Tibial nerve (tissue), 4 donors: ENCODE measurements around the gene PAK3.

Experiments used
- EP300 ChIP-seq, 2 donors: sonication (generic); formaldehyde crosslinking; IDR thresholded peaks; one replicate each; pipeline ENCODE4 v1.6.1; 2017; ENCODE audit warnings: antibody characterized with exemption in 2 of 2, mild to moderate bottlenecking in 1 of 2
- TF ChIP-seq, protein P1 (sequence below), 5 experiments: fragments of 200-600 bp in 3 of 5; fragments of 450-650 bp in 2 of 5; sonication (generic) in 3 of 5; IDR thresholded peaks; one replicate each; pipeline ENCODE4 v1.5.1; 2016 to 2019; ENCODE audit warnings: antibody characterized with exemption in 5 of 5, mild to moderate bottlenecking in 3 of 5, moderate library complexity in 2 of 5

DNA sequence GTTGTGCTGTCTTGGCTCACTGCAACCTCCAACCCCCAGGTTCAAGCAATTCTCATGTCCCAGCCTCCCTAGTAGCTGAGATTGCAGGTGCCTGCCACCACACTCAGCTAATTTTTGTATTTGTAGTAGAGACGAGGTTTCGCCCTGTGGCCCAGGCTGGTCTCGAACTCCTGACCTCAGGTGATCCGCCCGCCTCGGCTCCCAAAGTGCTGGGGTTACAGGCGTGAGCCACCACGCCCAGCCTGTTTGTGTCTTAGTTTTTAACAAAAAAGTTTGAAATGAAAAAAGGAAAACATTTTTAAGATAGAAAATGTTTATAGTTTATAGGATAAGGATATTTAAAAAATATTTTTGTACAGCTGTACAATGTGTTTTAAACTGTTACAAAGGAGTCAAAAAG is 111.9 kb downstream of the PAK3 start:
- TF ChIP-seq, protein P1, sequence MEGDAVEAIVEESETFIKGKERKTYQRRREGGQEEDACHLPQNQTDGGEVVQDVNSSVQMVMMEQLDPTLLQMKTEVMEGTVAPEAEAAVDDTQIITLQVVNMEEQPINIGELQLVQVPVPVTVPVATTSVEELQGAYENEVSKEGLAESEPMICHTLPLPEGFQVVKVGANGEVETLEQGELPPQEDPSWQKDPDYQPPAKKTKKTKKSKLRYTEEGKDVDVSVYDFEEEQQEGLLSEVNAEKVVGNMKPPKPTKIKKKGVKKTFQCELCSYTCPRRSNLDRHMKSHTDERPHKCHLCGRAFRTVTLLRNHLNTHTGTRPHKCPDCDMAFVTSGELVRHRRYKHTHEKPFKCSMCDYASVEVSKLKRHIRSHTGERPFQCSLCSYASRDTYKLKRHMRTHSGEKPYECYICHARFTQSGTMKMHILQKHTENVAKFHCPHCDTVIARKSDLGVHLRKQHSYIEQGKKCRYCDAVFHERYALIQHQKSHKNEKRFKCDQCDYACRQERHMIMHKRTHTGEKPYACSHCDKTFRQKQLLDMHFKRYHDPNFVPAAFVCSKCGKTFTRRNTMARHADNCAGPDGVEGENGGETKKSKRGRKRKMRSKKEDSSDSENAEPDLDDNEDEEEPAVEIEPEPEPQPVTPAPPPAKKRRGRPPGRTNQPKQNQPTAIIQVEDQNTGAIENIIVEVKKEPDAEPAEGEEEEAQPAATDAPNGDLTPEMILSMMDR (IDR thresholded peaks at IDR 0.05) = no peak
- no peak for TF ChIP-seq EP300 (IDR thresholded peaks at IDR 0.05)
